ENCODE data around the gene ZNF25. TPM values are rescaled to one million over a fixed set of nuclear protein-coding genes. Genes with fewer than 3 reads are reported as not detected.

ZNF25 gene
- total and polyA plus RNA-seq, 9 of the 15 experiments (the other 6 are each of a cell fraction or from before 2014, with no cell fraction given): 0.62 to 2.3 (median 1.6) TPM

DNA sequence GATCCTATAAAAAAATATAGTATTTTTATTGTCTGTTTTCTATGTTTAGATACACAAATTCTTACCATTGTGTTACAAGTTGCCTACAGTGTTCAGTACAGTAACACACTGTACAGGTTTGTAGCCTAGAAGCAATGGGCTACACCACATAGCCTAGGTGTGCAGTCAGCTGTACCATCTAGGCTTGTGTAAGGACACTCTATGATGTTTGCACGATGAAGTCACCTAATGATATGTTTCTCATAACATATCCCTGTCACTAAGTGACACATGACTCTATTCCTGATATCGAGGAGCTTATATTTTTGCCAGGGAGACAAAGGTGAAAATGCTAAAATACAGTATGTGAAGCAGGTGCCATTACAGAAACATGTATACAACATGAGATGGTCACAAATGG lies 18.6 kb downstream of the ZNF25 start (continued):
- TF ChIP-seq NCOR1 (IDR thresholded peaks at IDR 0.05) (no peak), TEAD2 (tag; IDR thresholded peaks at IDR 0.05) (no peak)

DNA sequence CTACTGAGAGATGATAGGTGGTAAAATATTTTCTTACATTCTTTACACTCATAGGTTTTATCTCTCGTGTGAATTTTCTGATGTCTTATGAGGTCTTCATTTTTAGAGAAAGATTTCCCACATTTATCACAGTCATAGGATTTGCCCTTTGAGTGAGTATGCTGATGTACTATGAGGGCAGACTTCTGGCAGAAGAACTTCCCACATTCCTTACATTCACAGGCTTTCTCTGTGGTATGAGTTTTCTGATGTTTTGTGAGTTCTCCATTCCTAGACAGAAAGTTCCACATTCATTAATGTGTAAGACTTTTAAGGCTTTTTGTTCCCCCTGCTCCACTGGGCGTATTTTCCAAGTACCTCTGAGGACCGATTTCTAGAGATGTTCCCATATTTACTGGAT lies 23.5 kb downstream of the ZNF25 start:
- Histone ChIP-seq H3K9ac (ENCODE audit: insufficient read depth in 1 of 2, low read depth in 2 of 2, low read length in 2 of 2) (no peak overlapping the region), H3K27me3 (ENCODE audit: control insufficient read depth in 2 of 2, insufficient read depth in 2 of 2, low read length in 2 of 2) (no peaks in the 10 kb centered on the region), H3K9me3 (replicated peaks; ENCODE audit: control insufficient read depth, insufficient read depth, low read depth, low read length) (no peaks in the 10 kb centered on the region), H3K36me3 (ENCODE audit: control insufficient read depth, insufficient read depth, low read length) (no peaks in the 10 kb centered on the region), H2AFZ (ENCODE audit: low read depth, low read length) (no peak overlapping the region), H4K20me1 (replicated peaks; ENCODE audit: control insufficient read depth, insufficient read depth, low read length) (no peaks in the 10 kb centered on the region), H3K27ac (ENCODE audit: extremely low read depth, low read depth, low read length) (no peak overlapping the region), H3K9me1 (ENCODE audit: control insufficient read depth, insufficient read depth, low read length) (no peaks in the 10 kb centered on the region), H3K79me2 (ENCODE audit: control insufficient read depth, insufficient read depth, low read length) (no peaks in the 10 kb centered on the region), H3K4me2 (ENCODE audit: insufficient read depth, low read length) (no peak overlapping the region), H3K4me1 (replicated peaks in 1 of 2; ENCODE audit: control insufficient read depth in 2 of 2, insufficient read depth in 2 of 2, low read length in 2 of 2) (no peaks in the 10 kb centered on the region), H3K4me3 (no peak overlapping the region)
- ChIA-PET POLR2A (no interaction called here), CTCF (ENCODE audit: low intra/inter-chr PET ratio) (no interaction called here)
- no peak for DNase-seq (ENCODE audit: extremely low read depth in 1 of 4, low spot score in 3 of 4)
- ATAC-seq: no peak
- 12% methylated on average over 3 of the region's 3 CpGs for WGBS (ENCODE audit: insufficient coverage, low coverage, missing lambda C conversion rate)
- intact Hi-C loops (cut with micrococcal nuclease): no loop called here
- in situ Hi-C loops (cut with MboI): no loop called here
- TF ChIP-seq CBFA2T2 (conservative IDR thresholded peaks at IDR 0.05) (no peak), MXI1 (IDR thresholded peaks at IDR 0.05; ENCODE audit: low read depth, low read length) (no peak), MCM2 (IDR thresholded peaks at IDR 0.05; ENCODE audit: low read depth) (no peak), ZNF175 (CRISPR knock-in tag; IDR thresholded peaks at IDR 0.05; ENCODE audit: low read depth) (no peak), KAT8 (IDR thresholded peaks at IDR 0.05; ENCODE audit: low read depth) (no peak), ZC3H11A (IDR thresholded peaks at IDR 0.05; ENCODE audit: low read depth, low read length) (no peak), STAG1 (CRISPR knock-in tag; IDR thresholded peaks at IDR 0.05; ENCODE audit: borderline replicate concordance) (no peak), TRIM28 (IDR thresholded peaks at IDR 0.05) (no peak), ZBTB17 (CRISPR knock-in tag; IDR thresholded peaks at IDR 0.05) (no peak), LEF1 (IDR thresholded peaks at IDR 0.05) (no peak), PCBP1 (IDR thresholded peaks at IDR 0.05; ENCODE audit: low read depth, low read length, poor library complexity, severe bottlenecking) (no peak), CHD2 (IDR thresholded peaks at IDR 0.05; ENCODE audit: low read depth, low read length) (no peak), ZNF165 (CRISPR knock-in tag; IDR thresholded peaks at IDR 0.05; ENCODE audit: borderline replicate concordance) (no peak)
- no TSS peak for BruUV-seq (replicated peaks)
- no peak for FAIRE-seq

Measured in K562 (cell line).